ENCODE measurements around the gene ZNF254.
"Not testable (repeated sequence)": the region's sequence is repeated elsewhere in the genome, so short reads cannot be mapped to it uniquely, and the experiment has no call there.

The ZNF254 gene

GRCh38 chr19:24071078-24071477, 15.9 kb upstream of the ZNF254 start:
- DNase-seq (ENCODE audit: low read depth in 2 of 2): no peak

- no peak for DNase-seq (ENCODE audit: low read depth in 2 of 2)
Measured at GRCh38 chr19:24072720-24073119, 14.3 kb upstream of the ZNF254 start.

- no peak for DNase-seq (ENCODE audit: low read depth in 2 of 2)
Measured at GRCh38 chr19:24073807-24074206, 13.2 kb upstream of the ZNF254 start.

GRCh38 chr19:24074720-24075454, 12.1 kb upstream of the ZNF254 start:
- DNase-seq (ENCODE audit: low read depth in 2 of 2): no peak

GRCh38 chr19:24075530-24075929, 11.5 kb upstream of the ZNF254 start:
- DNase-seq (ENCODE audit: low read depth in 2 of 2): not testable (repeated sequence)

GRCh38 chr19:24078680-24079079, 8.3 kb upstream of the ZNF254 start:
- DNase-seq (ENCODE audit: low read depth in 2 of 2): no peak

- DNase-seq (ENCODE audit: low read depth in 2 of 2): no peak
Measured at GRCh38 chr19:24081056-24081455, 5.9 kb upstream of the ZNF254 start.

GRCh38 chr19:24098359-24098758, 11.4 kb downstream of the ZNF254 start:
- DNase-seq (ENCODE audit: low read depth in 2 of 2): no peak

- DNase-seq (ENCODE audit: low read depth in 2 of 2): no peak
Measured at GRCh38 chr19:24099829-24100228, 12.8 kb downstream of the ZNF254 start.

GRCh38 chr19:24100597-24100996, 13.6 kb downstream of the ZNF254 start:
- DNase-seq (ENCODE audit: low read depth in 2 of 2): not testable (repeated sequence)

GRCh38 chr19:24101459-24102115, 14.6 kb downstream of the ZNF254 start:
- no peak for DNase-seq (ENCODE audit: low read depth in 2 of 2)

- DNase-seq (ENCODE audit: low read depth in 2 of 2): no peak
Measured at GRCh38 chr19:24127601-24128000, 40.6 kb downstream of the ZNF254 start.

GRCh38 chr19:24140099-24140498, 53.1 kb downstream of the ZNF254 start:
- no peak for DNase-seq (ENCODE audit: low read depth in 2 of 2)

GRCh38 chr19:24140591-24140990, 53.6 kb downstream of the ZNF254 start:
- DNase-seq (ENCODE audit: low read depth in 2 of 2): no peak

- no peak for DNase-seq (ENCODE audit: low read depth in 2 of 2)
Measured at GRCh38 chr19:24141612-24142011, 54.6 kb downstream of the ZNF254 start.

GRCh38 chr19:24142771-24143170, 55.8 kb downstream of the ZNF254 start:
- no peak for DNase-seq (ENCODE audit: low read depth in 2 of 2)

- DNase-seq (ENCODE audit: low read depth in 2 of 2): no peak
Measured at GRCh38 chr19:24159707-24160106, 72.7 kb downstream of the ZNF254 start.

- DNase-seq (ENCODE audit: low read depth in 2 of 2): no peak
Measured at GRCh38 chr19:24166055-24166454, 79.1 kb downstream of the ZNF254 start.

- DNase-seq (ENCODE audit: low read depth in 2 of 2): no peak
Measured at GRCh38 chr19:24173882-24174281, 86.9 kb downstream of the ZNF254 start.

- DNase-seq (ENCODE audit: low read depth in 2 of 2): no peak
Measured at GRCh38 chr19:24177686-24178085, 90.7 kb downstream of the ZNF254 start.

- DNase-seq (ENCODE audit: low read depth in 2 of 2): no peak
Measured at GRCh38 chr19:24178207-24178606, 91.2 kb downstream of the ZNF254 start.

All from stimulated activated CD4-positive, alpha-beta T cell treated with anti-CD3 and anti-CD28 coated beads, Interleukin-12 subunit alpha, Interleukin-12 subunit beta, amount 100 ng/mL, for 24 hours (primary cell).